HG03280 (cell line): ENCODE data around the gene RGS3.

ENCODE experiments used
- ATAC-seq: cut with Tn5 transposase; IDR thresholded peaks from one replicate; pipeline ENCODE4 v1.9.1; 2021; ENCODE audit warnings: mild to moderate bottlenecking, moderate library complexity; ENCODE audit not compliant: unreplicated experiment

The RGS3 gene

DNA sequence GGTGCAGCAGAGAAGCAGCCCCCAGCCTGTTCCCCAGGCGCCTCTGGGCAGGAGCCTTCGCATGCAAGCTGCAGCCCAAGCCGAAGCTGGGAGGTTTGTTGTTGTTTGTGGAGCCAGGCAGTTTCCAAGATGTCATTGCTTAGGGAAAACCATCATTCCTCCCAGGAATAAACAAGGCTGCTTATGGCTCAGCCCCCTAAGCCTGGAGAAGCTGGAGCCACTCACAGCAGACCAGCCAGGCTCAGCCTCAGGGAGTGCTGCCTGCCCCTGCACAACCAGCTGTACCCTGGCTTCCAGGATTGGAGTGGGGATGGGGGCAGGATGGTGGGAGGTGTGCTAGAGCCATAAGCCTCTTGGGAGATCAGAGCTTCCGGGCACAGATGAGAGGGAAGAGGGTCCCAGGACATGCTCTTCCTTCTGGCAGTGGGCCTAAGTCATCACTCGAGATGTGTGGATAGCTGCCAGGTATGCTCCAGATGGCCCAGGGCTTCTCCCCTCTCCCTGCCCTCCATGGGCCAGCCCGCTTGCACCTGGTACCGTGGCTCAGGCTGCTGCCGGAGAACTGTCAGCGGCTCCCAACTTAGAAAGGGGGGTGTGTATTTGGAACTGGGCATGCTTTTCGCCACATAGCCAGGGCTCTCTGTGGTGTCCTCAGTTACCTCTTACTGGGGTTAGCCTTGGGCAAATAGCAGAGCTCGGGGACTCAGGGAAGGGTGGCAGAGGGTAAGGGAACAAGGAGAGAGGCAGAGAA, 105.2 kb downstream of the RGS3 start:
- ATAC-seq, result no peak

DNA sequence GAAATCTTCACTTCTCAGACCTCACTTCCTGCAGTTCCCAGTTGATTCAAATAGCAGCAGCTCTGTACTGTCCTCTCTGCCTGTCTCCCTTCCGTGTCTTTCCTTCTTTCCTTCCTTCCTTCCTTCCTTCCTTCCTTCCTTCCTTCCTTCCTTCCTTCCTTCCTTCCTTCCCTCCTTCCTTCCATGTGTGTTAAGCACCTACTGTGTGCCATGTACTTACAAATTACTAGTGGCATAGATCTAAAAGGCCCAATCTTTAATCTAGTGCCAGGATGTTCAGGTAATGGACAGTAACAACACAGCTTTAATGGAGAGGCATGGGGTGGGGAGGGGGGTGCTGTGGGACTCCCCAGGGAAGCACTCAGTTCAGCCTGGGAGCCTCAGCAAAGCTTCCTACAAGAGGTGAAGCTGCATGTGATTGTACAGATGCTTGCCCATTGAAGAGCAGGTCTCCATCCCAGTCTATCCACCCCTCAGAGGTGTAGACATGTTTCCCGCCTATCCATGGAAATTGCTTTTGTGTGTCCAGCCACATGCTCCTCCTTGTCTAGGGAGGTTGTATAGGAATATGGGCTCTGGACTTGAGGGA, 106.0 kb downstream of the RGS3 start:
- no peak for ATAC-seq

DNA sequence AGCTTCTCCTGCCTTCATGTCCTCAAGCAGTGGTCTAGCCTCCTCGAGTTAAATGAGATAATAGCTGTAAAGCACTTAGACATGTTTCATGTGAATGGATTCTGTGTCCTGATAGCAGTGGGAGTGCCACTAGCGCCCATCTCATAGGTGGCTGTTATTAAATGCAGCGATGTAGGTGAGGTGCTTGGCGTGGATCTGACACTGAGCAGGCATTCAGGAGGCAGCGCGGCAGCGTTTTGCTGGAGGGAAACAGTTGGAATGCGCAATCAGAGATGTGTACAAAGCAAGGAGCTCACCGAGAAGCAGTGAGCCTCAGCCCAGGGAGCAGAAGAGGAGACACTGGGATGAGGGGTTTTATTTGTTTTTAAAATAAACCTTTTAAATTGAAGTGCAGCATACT, 106.6 kb downstream of the RGS3 start:
- ATAC-seq, result no peak

DNA sequence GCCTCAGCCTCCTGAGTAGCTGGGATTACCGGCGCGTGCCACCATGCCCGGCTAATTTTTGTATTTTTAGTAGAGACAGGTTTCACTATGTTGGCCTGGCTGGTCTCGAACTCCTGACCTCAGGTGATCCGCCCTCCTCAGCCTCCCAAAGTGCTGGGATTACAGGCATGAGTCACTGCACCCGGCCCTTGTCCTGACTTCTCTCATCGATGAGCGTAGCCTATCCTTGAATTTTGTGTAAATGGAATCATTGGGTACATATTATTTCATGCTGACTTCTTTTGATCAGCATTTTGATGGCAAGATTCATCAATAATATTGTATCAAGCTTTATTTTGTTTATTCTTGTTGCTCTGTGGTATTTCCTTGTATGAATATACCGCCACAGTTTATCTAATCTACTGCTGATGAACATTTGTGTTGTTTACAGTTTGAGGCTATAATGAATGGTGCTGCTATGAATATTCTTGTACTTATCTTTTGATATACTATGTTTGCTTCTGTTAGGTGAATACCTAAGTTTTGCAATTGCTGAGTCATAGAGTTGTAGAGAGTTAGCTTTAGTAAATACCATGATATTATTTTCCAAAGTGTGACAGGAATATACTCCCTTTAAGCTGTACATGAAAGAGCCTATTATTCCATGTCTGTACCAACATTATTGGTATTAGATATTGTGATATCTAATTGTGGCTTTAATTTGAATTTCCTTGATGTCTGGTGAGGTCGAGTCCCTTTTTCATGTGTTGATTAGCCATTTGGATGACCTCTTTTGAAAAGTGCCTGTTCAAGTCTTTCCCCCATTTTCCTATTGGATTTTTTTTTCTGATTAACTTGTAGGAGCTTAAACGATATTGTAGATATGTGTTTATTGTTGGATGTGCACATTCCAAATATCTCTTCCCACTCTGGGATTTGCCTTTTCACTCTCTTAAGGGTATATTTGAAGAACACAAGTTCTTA, 107.5 kb downstream of the RGS3 start:
- no peak for ATAC-seq

DNA sequence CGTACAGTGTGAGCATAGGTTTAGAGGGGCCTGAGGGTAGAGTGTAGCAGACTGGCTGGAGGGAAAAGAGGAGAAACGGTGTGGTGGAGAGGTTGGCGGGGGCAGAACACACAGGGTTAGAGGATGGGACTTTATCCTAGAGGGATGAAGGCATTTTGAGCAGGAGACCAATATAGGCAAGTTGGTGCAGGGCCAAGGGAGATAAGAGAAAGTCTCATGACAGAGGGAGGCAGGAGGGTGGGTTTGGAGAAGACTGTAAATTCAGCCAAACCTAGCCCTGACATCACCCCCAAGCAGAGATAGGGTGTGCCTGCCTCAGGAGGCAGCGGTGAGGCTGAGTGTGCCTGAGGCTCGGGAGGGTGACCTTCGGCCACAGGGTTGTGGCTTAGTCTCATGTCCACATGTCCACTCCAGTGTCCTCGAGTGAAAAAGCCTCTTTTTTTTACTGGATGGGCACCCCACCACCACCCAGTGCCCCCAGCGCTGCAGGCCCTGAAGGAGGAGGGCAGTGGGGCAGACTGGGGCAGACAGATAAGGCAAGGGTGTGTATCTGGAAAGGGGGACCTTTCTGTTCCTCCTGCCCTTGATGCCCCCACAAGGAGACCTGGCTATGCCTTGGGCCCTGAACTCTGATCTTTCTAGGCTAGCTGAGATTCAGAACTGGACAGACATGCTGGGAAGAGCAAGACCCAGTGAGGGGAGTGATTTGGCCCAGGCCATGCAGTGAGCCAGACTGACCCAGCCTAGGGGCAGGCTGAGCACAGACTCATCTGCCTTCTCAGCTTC, 108.7 kb downstream of the RGS3 start:
- ATAC-seq, result no peak

DNA sequence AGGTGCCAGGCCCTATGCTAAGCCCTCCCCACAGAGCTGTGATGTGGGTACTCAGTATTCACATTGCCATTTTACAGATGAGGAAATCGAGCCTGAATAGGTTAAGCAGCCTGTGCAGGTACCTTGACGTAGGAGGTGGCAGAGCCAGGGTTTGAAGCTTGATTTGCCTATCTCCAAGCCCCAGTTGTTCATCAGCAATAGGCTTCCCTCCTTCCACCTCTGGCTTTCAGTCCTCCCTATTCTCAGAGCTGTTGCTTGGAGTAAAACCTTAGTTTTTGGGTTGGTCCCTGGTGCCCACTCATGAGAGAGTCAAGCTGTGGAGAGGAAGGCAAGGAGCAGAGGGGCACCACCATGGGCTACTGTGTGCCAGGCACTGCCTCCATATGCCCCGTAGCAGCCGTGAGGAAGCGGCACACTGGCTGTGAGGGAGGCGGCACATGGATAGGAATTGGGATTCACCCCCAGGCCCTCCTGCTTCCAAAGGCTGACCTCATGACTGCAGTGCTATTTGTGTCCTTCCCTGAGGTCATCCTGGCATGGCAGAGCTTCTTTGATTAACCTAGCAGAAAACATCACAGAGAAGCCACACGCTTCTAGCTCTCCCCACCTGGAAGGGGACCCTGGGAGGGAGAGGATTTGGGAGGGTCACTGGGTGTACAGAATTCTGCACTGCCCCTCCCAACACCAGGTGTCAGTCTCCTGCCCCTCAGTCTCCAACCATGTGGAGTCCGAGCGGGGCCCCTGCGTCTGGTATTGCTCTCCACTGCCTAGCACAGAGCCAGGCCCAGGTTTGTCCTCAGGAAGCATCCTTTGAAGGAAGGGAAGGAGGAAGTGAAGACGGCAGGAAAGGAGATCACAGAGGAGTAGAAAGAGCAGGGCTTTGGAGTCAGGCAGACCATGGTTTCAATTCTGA, 109.8 kb downstream of the RGS3 start:
- no peak for ATAC-seq

DNA sequence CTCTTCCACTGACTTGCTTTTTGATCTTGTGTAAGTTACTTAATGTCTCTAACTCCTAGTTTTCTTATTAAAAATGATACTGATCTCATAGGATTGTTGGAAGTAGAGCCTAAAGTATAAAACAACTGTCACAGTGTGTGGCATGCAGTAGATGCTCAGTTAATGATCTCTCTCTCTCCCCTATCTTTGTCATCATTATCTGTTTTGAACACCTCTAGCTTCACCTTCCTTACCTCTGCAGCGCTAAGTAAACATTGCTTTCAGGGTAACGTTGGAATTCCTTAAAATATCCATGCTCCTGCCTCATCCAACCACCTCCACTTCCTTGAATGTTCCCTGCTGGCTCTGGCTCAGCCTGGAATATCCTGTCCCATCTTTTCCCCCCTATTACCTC, 110.4 kb downstream of the RGS3 start:
- ATAC-seq, result no peak

DNA sequence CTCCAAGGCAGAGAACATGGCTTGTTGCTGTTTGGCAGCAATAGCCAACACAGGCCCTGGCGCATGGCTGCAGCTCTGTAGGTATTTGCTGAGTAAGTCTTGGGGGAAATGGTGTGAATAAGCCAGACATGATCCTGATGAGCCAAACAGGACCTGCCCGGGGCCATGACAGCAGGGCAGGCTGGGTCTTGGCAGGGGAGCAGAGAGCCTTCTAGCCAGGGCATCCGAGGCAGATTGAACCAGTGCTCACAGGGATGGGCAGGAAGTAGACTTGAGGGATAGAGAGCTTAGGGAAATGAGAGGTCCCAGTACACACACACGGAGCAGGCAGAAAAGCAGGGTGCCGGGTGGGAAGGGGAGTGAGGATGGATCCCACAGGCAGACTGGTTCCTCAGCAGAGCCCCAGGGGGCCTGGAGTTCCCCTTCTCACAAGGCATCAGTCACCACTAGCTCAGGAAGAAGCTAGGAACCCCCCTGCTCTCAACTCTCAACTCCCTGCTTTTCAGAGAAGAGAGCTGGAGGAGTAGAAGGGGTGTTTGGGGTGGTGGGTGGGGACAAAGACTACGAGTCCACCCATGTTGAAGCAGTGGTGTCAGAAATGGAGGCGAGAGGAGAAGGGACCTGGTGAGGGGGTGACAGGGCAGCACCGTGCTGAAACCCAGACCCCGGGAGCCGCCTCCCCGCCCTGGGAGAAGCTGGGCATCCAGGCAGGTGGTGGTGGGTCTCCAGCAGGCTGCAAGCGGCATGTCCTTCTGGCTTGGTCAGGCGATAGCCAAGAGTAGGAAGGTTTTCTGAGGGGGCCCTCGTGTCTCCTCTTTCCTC, 111.1 kb downstream of the RGS3 start:
- no peak for ATAC-seq

DNA sequence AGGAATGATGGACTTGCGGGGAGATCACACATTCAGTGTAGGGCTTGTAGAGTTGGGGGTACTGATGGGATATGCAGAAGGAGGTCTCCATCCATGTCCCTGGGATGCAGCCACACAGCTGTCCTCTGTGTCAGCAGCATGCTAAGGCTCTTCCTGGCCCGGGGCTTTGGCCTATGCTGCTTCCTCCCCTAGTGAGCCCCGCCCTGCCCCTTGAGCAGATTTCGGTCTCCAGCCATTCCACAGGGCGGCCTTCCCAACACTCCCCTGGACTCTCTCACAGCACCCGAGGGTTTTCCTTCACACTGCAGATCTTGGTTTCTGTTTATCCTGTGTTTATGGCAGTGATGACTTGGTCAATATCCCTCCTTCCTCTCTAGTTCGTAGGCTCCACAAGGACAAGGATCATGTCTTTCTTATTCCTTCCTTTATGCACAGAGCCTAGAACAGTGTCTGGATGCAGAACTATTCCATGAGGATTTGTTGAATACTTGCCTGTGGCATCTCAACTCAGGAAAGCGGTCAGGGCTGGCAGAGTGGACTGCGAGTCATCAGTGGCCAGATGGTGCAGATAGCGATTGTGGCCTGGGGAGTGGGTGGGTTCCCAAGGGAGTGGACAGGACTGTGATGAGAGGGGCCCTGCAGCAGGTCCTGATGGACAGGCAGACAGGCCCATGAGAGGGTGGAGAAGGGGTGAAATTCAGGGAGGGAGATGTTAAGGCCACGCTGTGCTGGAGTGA, 114.2 kb downstream of the RGS3 start:
- no peak for ATAC-seq

DNA sequence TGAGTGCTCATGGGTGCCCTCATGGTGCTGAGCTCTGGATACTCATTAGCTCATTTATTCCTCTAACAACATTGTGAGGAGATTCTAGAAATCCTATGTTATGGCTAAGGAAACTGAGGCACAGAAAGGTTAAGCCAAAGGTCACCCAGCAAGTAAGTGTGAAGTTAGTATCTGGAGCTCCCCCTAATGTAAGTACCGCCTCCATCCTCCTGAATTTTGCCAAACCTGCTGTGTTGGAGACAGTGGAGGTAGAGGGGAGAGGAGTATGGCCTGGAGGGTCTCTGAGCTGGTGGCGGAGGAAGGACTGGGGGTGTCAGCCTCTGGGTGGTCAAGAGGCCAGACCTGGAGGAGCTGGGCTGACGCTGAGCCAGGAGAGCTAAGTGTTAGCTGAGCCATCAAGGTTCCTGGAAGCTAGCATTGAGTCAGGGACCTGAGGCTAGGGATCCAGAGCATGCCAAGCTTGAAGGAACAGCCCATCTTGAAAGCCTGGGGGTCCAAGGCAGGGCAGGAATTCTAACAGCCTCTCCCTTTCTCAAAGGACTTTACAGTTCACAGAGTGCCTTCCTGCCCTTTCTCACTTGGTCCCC, 114.8 kb downstream of the RGS3 start:
- ATAC-seq, result no peak

DNA sequence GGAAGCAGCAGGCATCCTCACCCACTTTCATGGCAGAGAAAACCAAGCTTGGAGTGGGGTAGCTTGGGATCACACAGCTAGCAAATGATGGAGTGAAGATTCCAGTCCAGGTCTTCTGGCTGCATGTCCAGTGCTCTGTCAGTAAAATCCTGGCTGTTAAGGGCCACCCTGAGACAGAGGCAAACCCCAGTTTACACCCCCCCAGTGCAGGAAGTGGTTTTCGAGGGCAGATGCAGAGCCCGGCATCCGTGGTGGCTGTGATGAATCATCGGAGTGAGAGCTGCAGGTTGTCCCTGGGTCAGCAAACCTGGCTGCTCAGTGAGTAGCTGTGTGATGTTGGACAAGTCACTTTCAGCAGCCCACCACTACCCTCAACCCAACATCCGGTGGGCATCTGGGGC, 115.4 kb downstream of the RGS3 start:
- peak; percentile 63 for ATAC-seq

DNA sequence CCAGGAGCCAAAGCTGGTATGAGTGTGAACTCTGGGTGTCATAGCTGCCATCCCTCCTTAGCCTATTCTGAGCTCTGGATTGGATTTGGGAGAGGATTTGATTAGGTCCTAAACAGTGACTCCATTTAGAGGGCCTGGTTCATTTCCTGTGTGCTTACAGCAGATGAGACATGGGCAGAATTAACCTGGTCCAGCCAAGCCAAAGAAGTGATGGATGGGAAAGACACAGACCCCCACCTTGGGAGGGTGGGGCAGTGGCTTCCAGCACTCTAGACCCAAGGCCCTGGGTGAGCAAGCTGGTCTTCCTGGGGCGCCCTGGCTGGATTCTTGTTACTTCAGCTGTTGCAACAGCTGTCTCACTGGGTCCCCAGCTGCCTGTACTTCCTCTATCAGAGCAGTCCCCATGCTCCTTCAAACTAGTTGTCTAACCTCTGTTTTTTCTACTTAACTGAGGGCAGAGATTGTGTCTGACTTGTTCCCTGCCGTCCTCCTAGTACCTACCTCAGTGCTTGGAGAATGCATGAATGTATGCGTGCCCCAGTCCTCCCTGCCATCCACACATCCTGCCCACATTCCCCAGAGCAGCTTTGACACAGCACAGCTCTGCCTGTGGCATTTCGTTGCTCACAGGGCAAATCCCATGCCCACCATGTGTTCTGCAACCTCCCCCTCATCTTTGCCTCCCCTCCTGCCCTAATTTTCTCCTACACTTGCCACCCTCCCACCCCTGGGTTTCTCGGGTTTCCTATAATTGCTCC, 115.9 kb downstream of the RGS3 start:
- peak; percentile 29 for ATAC-seq

DNA sequence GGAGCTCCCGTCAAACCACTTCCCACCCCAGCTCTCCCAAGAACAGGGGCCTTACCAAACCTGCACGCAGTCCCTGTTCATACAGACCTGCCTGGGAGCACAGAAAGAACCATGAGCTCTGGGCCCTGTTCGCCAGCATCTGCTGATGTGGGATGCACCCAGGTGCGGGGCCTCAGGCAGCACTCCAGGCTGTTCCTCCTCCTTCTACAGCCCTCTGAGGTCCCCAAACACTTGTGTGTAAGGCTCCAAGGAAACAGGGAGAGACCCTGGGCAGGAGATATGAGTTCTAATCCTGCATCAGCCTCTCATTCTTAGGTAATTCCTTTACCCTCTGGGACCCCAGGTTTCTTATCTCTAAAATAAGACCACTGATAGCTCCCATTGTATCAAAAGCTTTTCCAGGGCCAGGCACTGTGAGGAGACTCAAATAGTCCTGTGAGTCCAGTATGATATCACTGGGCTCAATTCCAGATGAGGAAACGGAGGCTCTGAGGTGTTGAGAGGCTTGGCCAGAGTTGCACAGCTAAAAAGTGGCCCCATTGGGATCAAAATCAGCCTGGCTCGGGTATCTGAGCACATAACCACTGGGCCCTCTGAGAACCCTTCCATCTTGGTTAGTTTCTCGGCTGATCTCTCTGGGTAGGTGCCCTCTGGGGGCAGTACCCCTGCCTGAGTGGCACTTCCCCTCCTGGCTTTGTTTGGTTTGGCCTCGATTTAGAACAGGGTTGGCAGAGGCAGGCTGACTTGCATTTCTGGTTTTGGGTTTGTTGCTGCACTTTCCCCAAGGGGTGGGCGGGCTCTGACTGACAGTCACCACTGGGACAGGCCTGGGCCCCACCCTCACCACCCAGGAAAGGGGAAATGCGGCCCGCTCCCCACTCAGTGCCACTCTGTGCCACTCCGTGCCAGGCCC, 116.8 kb downstream of the RGS3 start:
- no peak for ATAC-seq

DNA sequence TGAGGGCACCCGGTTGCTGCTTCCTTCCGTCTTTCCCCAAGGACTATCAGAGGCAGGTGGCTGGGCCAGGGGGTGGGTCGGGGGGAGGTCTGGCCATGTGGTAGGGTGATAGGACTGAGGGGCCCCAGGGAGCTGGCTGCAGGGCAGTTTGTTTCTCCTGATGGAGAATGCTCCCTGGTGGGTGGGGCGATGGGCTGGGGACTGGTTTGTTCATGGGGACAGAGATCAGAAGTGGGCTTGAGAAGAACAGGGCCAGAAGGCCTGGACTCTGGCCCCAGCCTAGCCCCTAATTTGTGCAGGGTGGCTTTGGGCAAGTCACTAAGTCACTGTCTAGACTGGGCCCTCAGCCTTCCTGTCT, 117.4 kb downstream of the RGS3 start:
- ATAC-seq, result no peak

DNA sequence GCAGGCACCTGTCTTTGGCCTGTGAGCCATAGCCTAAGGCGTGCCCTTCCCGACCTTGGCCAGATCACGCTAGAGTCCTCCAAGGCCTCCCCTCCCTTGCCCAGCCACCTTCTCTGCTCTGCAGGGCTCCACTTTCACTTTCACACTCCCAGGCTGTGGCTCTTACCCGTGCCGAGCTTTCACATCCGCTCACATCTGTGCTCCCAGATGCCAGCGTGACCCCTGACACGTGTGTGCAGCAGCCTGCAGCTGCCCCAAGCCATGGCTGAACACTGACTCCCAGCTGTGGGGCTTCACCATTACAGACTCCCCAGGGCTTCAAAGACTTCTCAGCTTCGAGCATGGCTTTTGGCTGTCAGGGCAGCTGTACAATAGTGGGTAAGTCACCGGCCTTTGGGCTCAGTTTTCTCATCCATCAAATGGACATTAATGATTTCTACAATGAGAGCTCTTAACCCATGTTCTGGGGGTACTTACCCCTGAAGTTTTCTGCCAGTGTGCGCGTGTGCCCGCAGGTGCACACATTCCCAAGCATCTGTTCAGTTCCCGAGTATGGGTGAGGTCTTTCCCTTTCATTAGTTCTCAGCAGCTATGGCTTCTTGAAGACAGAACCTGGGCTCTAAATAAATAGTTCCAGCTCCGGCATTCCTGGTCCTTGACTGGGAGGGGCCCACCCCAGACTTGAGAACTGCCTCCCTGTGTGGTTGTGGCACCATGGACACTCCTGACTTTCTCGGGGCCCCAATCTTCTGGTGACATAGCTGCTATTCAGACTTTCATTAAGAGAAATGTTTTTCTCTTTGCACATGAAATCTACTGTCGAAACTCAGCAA, 118.6 kb downstream of the RGS3 start:
- peak; percentile 87 for ATAC-seq
